GM10266 (cell line): Measurements from ENCODE around the gene HIGD1C.

ENCODE experiments used
- DNase-seq: peaks from one replicate; pipeline ENCODE4 v3.0.0; 2012; ENCODE audit errors: extremely low spot score
- TF ChIP-seq, protein P1 (sequence below): IDR thresholded peaks from 2 replicates; pipeline ENCODE4 v1.5.1; 2012; ENCODE audit warnings: mild to moderate bottlenecking, low read depth; ENCODE audit not compliant: control insufficient read depth, insufficient read depth; ENCODE audit errors: missing control alignments

HIGD1C gene

DNA sequence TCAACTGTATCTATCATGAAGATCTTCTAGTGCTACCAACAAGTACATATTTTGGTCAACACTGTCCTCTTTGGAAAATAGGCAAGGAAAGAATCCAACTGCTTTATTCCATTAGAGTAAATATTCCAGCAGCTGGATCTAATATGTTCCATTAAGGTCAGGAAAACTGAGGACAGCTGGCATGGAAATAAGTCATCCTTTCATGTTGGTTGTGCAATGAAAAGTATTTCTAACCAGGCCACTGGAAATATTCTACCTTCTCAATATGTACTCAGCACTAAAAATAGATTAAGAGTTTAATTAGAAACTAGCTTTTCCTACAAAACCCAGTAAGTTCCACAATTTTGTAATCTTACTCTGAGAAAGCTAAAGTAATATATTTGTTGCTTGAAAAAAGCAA lies 19.6 kb downstream of the HIGD1C start:
- DNase-seq, result no peak
- TF ChIP-seq, protein P1, sequence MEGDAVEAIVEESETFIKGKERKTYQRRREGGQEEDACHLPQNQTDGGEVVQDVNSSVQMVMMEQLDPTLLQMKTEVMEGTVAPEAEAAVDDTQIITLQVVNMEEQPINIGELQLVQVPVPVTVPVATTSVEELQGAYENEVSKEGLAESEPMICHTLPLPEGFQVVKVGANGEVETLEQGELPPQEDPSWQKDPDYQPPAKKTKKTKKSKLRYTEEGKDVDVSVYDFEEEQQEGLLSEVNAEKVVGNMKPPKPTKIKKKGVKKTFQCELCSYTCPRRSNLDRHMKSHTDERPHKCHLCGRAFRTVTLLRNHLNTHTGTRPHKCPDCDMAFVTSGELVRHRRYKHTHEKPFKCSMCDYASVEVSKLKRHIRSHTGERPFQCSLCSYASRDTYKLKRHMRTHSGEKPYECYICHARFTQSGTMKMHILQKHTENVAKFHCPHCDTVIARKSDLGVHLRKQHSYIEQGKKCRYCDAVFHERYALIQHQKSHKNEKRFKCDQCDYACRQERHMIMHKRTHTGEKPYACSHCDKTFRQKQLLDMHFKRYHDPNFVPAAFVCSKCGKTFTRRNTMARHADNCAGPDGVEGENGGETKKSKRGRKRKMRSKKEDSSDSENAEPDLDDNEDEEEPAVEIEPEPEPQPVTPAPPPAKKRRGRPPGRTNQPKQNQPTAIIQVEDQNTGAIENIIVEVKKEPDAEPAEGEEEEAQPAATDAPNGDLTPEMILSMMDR, result no peak

DNA sequence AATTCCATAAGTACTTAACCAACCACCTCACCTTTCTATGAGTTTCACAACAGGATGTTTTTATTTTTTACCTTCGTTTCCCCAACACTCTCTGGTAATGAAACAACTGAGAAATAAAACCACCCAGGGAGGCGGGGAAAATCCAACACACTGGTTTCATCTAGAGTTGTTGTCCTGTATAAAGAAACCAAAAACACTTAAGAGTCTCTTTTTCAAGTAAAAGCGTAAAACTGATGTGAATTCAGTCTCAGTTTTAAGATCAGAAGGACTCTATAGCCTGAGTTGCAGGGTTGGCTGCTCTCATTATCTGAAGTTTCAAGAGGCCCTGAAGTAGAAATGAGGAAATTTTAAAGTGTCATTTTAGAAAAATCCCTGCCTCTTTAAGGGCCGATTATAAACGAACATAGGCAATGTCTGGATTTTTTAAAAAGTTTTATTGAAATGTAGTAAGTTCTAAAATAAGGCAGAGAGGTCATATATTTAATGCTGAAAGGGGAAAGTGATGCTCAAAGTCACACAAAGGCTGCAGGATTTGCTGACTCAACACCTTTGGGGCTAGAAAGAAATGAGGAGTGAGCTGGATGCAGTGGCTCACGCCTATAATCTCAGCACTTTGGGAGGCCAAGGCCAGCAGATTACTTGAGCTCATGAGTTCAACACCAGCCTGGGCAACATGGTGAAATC lies 27.2 kb downstream of the HIGD1C start:
- TF ChIP-seq, protein P1, result no peak
- peak; percentile 37 for DNase-seq

DNA sequence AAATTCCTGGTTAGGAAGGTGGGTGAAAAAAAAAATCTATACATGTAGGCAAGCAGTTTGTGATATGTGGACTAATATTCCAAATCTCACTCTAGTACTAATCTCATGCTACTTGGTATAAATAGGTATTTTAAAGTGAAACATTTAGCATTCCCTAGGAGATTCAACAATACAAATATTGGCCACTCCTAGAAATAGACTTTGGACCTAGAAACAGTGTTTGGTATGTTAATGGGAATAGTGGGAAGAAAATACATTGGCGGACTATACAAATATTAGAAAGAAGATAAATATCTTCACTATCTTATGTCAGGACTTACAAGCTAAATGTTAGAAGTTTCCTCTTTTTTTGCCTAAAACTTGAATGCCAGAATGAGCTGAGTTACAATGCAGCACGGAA lies 28.2 kb downstream of the HIGD1C start:
- TF ChIP-seq, protein P1, result no peak
- DNase-seq, result no peak

DNA sequence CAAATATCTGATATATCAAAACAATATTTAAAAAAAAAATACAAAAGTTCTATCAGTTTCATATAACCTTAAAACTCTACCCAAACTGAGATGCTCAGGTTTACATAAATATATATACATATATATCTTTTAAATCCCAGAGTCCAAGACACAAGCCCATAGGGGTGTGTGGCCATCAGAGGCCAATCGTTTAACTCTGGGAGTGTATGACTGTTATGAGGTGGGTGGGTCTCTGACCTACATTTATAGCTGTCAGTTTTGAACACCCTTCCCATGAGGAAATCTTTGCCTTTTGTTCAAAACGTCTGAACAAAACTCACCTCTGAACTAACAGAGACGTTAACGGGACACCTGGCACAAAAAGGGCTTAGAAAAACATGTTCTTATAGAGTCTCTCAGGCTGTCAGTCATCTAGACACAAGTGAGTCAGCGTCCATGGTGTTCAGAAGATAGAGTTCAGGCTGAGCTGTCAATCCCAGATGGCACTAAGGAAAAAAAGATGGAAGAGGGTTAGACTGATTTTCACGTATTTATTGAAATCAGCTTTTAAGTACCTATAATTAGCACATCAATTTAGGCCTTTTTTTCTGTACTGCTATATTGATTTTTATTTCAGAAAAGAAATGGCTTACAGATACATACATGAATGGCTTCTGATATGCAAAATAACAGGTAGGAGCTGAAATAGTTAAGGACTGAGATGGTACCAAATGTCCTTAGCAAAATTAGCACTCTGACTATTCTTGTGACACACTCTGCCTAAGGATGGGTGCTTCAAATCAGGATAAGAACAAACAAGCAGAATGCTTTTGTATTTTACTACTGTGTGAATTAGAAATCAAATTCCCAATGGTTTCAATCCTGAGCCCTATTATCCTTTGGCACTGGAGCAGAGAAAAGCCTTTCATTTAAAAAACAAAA lies 29.2 kb downstream of the HIGD1C start:
- no peak for DNase-seq
- TF ChIP-seq, protein P1, result no peak

DNA sequence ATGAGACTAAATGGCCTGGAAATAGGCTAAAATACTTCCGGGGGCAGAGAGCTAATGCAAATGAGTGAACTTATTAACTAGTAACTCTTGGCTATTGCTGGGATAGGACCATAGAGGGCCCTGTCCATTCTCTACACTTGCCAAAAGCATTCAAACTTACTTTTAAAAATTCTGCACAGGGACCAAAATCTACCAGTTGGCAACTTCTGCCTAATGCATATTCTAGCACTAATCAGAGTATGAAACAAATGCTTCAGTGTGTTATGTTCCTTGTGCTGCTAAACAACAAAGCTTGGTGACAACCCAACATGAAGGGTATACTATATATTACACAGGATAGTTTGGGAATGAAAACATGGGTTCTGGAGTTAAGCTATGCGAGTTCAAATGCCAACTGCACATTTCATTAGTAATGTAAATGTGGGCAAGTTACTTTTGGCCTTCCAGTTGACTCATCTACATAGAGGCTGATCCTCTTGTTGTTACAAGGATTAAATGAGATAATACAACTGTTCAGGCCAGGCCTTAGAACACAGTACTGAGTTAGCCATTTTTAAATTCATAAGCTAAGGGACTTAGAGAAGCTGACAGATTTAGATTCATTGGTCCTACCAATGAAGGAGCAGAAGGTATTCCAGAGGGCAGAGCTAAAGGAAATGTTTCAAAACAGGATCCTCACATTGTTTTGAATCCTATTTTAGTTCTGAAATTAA lies 32.4 kb downstream of the HIGD1C start:
- TF ChIP-seq, protein P1, result no peak

DNA sequence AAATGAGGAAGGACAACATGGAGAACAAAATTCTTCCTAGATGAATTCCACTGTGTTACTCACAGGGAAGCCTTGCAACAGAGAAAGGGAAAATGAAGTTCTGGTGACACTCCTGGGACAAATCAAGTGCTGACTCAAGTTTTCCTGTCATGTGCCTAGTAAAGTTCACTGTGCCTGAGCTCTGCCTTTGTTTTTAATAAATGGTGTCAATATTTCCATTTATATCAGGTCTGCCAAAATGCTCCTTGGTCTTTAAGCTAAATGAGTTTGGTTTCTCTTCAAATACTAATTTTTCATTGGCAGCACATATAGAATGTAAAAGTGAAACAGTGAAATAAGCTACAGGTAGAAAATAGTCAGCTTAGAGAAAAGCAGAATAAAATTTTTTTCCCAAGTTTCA lies 33.0 kb downstream of the HIGD1C start:
- DNase-seq, result no peak
- TF ChIP-seq, protein P1, result no peak

More for the DNA sequence above, 32.4 kb downstream of the HIGD1C start:
- no peak for DNase-seq
